ENCODE data around the gene PRMT7. TPM values are rescaled to one million over a fixed set of nuclear protein-coding genes. Genes with fewer than 3 reads are reported as not detected.

The PRMT7 gene
- total RNA-seq, 3 donors from 2014 or later: 38.4 to 53.4 (median 41.0) TPM

GRCh38 chr16:68292425-68292824 lies 18.4 kb upstream of the PRMT7 start:
- no peaks in the 10 kb centered on the region for H3K36me3 ChIP-seq
- no peak for TF ChIP-seq POLR2A (IDR thresholded peaks at IDR 0.05)
- no peak for TF ChIP-seq POLR2AphosphoS5 (IDR thresholded peaks at IDR 0.05)
- no peak for TF ChIP-seq CTCF (IDR thresholded peaks at IDR 0.05)
- H3K4me3 ChIP-seq: no peak overlapping the region
- intact Hi-C loops (cut with DNase I; ENCODE audit: low total_unique reads): no loop called here
- H3K27me3 ChIP-seq: no peaks in the 10 kb centered on the region
- no peaks in the 10 kb centered on the region for H3K9me3 ChIP-seq
- no peak overlapping the region for H3K27ac ChIP-seq
- peaks cover 0 to 11% of the 10 kb centered on the region in 2 donors for H3K4me1 ChIP-seq
- no peak for DNase-seq (ENCODE audit: low spot score in 2 of 2)

GRCh38 chr16:68296291-68296690 lies 14.5 kb upstream of the PRMT7 start:
- H3K4me1 ChIP-seq: no peaks in the 10 kb centered on the region
- intact Hi-C loops (cut with DNase I; ENCODE audit: low total_unique reads): no loop called here
- H3K9me3 ChIP-seq: no peaks in the 10 kb centered on the region
- H3K36me3 ChIP-seq: peaks cover 2% of the 10 kb centered on the region
- H3K27me3 ChIP-seq: no peaks in the 10 kb centered on the region
- H3K4me3 ChIP-seq: no peak overlapping the region
- H3K27ac ChIP-seq: peak overlapping the region in 1 of 2 donors; percentile 25
- no peak for DNase-seq (ENCODE audit: low spot score in 2 of 2)
- no peak for TF ChIP-seq POLR2AphosphoS5 (IDR thresholded peaks at IDR 0.05)
- no peak for TF ChIP-seq POLR2A (IDR thresholded peaks at IDR 0.05)
- no peak for TF ChIP-seq CTCF (IDR thresholded peaks at IDR 0.05)

GRCh38 chr16:68296693-68297092 lies 14.1 kb upstream of the PRMT7 start:
- no peak overlapping the region for H3K4me3 ChIP-seq
- no peaks in the 10 kb centered on the region for H3K9me3 ChIP-seq
- H3K27ac ChIP-seq: peak overlapping the region in 1 of 2 donors; percentile 25
- TF ChIP-seq POLR2AphosphoS5 (IDR thresholded peaks at IDR 0.05) (no peak), POLR2A (IDR thresholded peaks at IDR 0.05) (no peak), CTCF (IDR thresholded peaks at IDR 0.05) (no peak)
- no peaks in the 10 kb centered on the region for H3K4me1 ChIP-seq
- H3K27me3 ChIP-seq: no peaks in the 10 kb centered on the region
- no peak for DNase-seq (ENCODE audit: low spot score in 2 of 2)
- peaks cover 4% of the 10 kb centered on the region for H3K36me3 ChIP-seq
- intact Hi-C loops (cut with DNase I; ENCODE audit: low total_unique reads): no loop called here

- Histone ChIP-seq H3K9me3 (no peaks in the 10 kb centered on the region), H3K36me3 (peaks cover 4% of the 10 kb centered on the region), H3K27me3 (no peaks in the 10 kb centered on the region), H3K4me1 (no peaks in the 10 kb centered on the region), H3K27ac (peak overlapping the region in 1 of 2 donors; percentile 65), H3K4me3 (no peak overlapping the region)
- TF ChIP-seq POLR2A (IDR thresholded peaks at IDR 0.05) (no peak), CTCF (IDR thresholded peaks at IDR 0.05) (no peak), POLR2AphosphoS5 (IDR thresholded peaks at IDR 0.05) (no peak)
- intact Hi-C loops (cut with DNase I; ENCODE audit: low total_unique reads): no loop called here
- no peak for DNase-seq (ENCODE audit: low spot score in 2 of 2)
These were observed 12.9 kb upstream of the PRMT7 start for GRCh38 chr16:68297908-68298307.

GRCh38 chr16:68298312-68298711 lies 12.5 kb upstream of the PRMT7 start:
- intact Hi-C loops (cut with DNase I; ENCODE audit: low total_unique reads): no loop called here
- no peak for DNase-seq (ENCODE audit: low spot score in 2 of 2)
- H3K4me1 ChIP-seq: no peaks in the 10 kb centered on the region
- H3K36me3 ChIP-seq: peaks cover 4% of the 10 kb centered on the region
- TF ChIP-seq POLR2A (IDR thresholded peaks at IDR 0.05) (no peak), CTCF (IDR thresholded peaks at IDR 0.05) (no peak), POLR2AphosphoS5 (IDR thresholded peaks at IDR 0.05) (no peak)
- H3K27me3 ChIP-seq: no peaks in the 10 kb centered on the region
- peak overlapping the region in 1 of 2 donors; percentile 65 for H3K27ac ChIP-seq
- H3K9me3 ChIP-seq: no peaks in the 10 kb centered on the region
- H3K4me3 ChIP-seq: no peak overlapping the region
